ENCODE results near the gene C1D. TPM values are rescaled to one million over a fixed set of nuclear protein-coding genes. Genes with fewer than 3 reads are reported as not detected.

The C1D gene
- total RNA-seq, 1 donor from 2014 or later = 66.6 TPM

GRCh38 chr2:68060652-68061051, 2.2 kb downstream of the C1D start:
- H3K4me2 ChIP-seq = no peak overlapping the region

GRCh38 chr2:68059784-68060525, 2.8 kb downstream of the C1D start:
- peaks cover 78% of the 10 kb centered on the region for H3K79me2 ChIP-seq (ENCODE audit: low read depth)
- H3K9ac ChIP-seq = no peak overlapping the region
- DNase-seq (ENCODE audit: low spot score) = no peak
- TF ChIP-seq CTCF (IDR thresholded peaks at IDR 0.05) (no peak), EZH2phosphoT487 (IDR thresholded peaks at IDR 0.05) (no peak), EZH2 (IDR thresholded peaks at IDR 0.05) (no peak)
- no peak overlapping the region for H3K27ac ChIP-seq
- Mint-ChIP-seq H3K27ac (no peak overlapping the region), H3K27me3 (ENCODE audit: insufficient read depth, low read depth) (no peaks in the 10 kb centered on the region), H3K4me3 (no peak overlapping the region), H3K4me1 (peaks cover 14% of the 10 kb centered on the region), H3K36me3 (no peaks in the 10 kb centered on the region), H3K9me3 (no peaks in the 10 kb centered on the region)
- H2AFZ ChIP-seq (replicated peaks) = no peak overlapping the region
- H3K36me3 ChIP-seq = no peaks in the 10 kb centered on the region
- no peak overlapping the region for H3K4me2 ChIP-seq
- H3K27me3 ChIP-seq = no peaks in the 10 kb centered on the region
- peaks cover 21% of the 10 kb centered on the region for H3K4me1 ChIP-seq
- no peaks in the 10 kb centered on the region for H3K9me3 ChIP-seq (ENCODE audit: low read depth)
- H3K4me3 ChIP-seq = no peak overlapping the region
- peaks cover 50% of the 10 kb centered on the region for H4K20me1 ChIP-seq (ENCODE audit: low read depth)
- peaks cover 6% of the 10 kb centered on the region for H3F3A ChIP-seq (ENCODE audit: low read depth)

More at GRCh38 chr2:68060652-68061051, 2.2 kb downstream of the C1D start:
- no peak for DNase-seq (ENCODE audit: low spot score)
- H3K27me3 Mint-ChIP-seq (ENCODE audit: insufficient read depth, low read depth) = no peaks in the 10 kb centered on the region
- TF ChIP-seq EZH2 (IDR thresholded peaks at IDR 0.05) (no peak), CTCF (IDR thresholded peaks at IDR 0.05) (no peak), EZH2phosphoT487 (IDR thresholded peaks at IDR 0.05) (no peak)
- H3K4me3 ChIP-seq = no peak overlapping the region
- no peak overlapping the region for H3K4me3 Mint-ChIP-seq
- H3K4me1 Mint-ChIP-seq = peaks cover 14% of the 10 kb centered on the region
- H3K9ac ChIP-seq = no peak overlapping the region
- peaks cover 71% of the 10 kb centered on the region for H3K79me2 ChIP-seq (ENCODE audit: low read depth)
- H3K27ac Mint-ChIP-seq = no peak overlapping the region
- H3K9me3 ChIP-seq (ENCODE audit: low read depth) = no peaks in the 10 kb centered on the region
- H3K27ac ChIP-seq = no peak overlapping the region
- H3F3A ChIP-seq (ENCODE audit: low read depth) = peaks cover 6% of the 10 kb centered on the region
- H3K9me3 Mint-ChIP-seq = no peaks in the 10 kb centered on the region
- H3K36me3 ChIP-seq = no peaks in the 10 kb centered on the region
- H3K4me1 ChIP-seq = peaks cover 21% of the 10 kb centered on the region
- no peaks in the 10 kb centered on the region for H3K27me3 ChIP-seq
- H2AFZ ChIP-seq (replicated peaks) = no peak overlapping the region
- no peaks in the 10 kb centered on the region for H3K36me3 Mint-ChIP-seq
- peaks cover 43% of the 10 kb centered on the region for H4K20me1 ChIP-seq (ENCODE audit: low read depth)

GRCh38 chr2:68057658-68058396, 5.0 kb downstream of the C1D start:
- Mint-ChIP-seq H3K27ac (no peak overlapping the region), H3K27me3 (ENCODE audit: insufficient read depth, low read depth) (no peaks in the 10 kb centered on the region), H3K4me1 (peaks cover 6% of the 10 kb centered on the region), H3K36me3 (no peaks in the 10 kb centered on the region), H3K9me3 (no peaks in the 10 kb centered on the region), H3K4me3 (no peak overlapping the region)
- H3K9me3 ChIP-seq (ENCODE audit: low read depth) = no peaks in the 10 kb centered on the region
- H4K20me1 ChIP-seq (ENCODE audit: low read depth) = peaks cover 69% of the 10 kb centered on the region
- no peak overlapping the region for H3K4me3 ChIP-seq
- H3K9ac ChIP-seq = no peak overlapping the region
- peaks cover 10% of the 10 kb centered on the region for H3K4me1 ChIP-seq
- H3K79me2 ChIP-seq (ENCODE audit: low read depth) = peaks cover 99% of the 10 kb centered on the region
- peak; percentile 4 for TF ChIP-seq CTCF (IDR thresholded peaks at IDR 0.05)
- TF ChIP-seq EZH2 (IDR thresholded peaks at IDR 0.05) = no peak
- no peaks in the 10 kb centered on the region for H3K36me3 ChIP-seq
- no peak overlapping the region for H3K27ac ChIP-seq
- H3K27me3 ChIP-seq = no peaks in the 10 kb centered on the region
- DNase-seq (ENCODE audit: low spot score) = no peak
- H3K4me2 ChIP-seq = no peak overlapping the region
- no peak overlapping the region for H2AFZ ChIP-seq (replicated peaks)
- no peaks in the 10 kb centered on the region for H3F3A ChIP-seq (ENCODE audit: low read depth)

Measured in neural progenitor cell (in vitro differentiated cells).